Measurements from ENCODE around the gene WDR59. TPM values are rescaled to one million over a fixed set of nuclear protein-coding genes. Genes with fewer than 3 reads are reported as not detected.
"Not testable (repeated sequence)": the region's sequence is repeated elsewhere in the genome, so short reads cannot be mapped to it uniquely, and the experiment has no call there.

Gene WDR59
- total RNA-seq, 2 donors from 2014 or later: 105 to 110 TPM

GRCh38 chr16:75019586-75019985 lies 34.7 kb upstream of the WDR59 start:
- DNase-seq: no peak
- H3K27me3 ChIP-seq (ENCODE audit: control insufficient read depth, insufficient read depth, low read length, poor library complexity, severe bottlenecking): no peaks in the 10 kb centered on the region
- peaks cover 22% of the 10 kb centered on the region for H3K9me3 ChIP-seq (ENCODE audit: control insufficient read depth, low read length)
- Mint-ChIP-seq H3K4me3 (no peak overlapping the region), H3K9me3 (peaks cover 31% of the 10 kb centered on the region), H3K4me1 (peaks cover 7% of the 10 kb centered on the region), H3K27me3 (ENCODE audit: insufficient read depth) (no peaks in the 10 kb centered on the region), H3K27ac (no peak overlapping the region), H3K36me3 (ENCODE audit: low read depth) (peaks cover 35% of the 10 kb centered on the region)
- TF ChIP-seq, protein P1, sequence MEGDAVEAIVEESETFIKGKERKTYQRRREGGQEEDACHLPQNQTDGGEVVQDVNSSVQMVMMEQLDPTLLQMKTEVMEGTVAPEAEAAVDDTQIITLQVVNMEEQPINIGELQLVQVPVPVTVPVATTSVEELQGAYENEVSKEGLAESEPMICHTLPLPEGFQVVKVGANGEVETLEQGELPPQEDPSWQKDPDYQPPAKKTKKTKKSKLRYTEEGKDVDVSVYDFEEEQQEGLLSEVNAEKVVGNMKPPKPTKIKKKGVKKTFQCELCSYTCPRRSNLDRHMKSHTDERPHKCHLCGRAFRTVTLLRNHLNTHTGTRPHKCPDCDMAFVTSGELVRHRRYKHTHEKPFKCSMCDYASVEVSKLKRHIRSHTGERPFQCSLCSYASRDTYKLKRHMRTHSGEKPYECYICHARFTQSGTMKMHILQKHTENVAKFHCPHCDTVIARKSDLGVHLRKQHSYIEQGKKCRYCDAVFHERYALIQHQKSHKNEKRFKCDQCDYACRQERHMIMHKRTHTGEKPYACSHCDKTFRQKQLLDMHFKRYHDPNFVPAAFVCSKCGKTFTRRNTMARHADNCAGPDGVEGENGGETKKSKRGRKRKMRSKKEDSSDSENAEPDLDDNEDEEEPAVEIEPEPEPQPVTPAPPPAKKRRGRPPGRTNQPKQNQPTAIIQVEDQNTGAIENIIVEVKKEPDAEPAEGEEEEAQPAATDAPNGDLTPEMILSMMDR (conservative IDR thresholded peaks at IDR 0.05): no peak
- no peaks in the 10 kb centered on the region for H3K4me1 ChIP-seq (ENCODE audit: control insufficient read depth, insufficient read depth, low read length)
- no peak overlapping the region for H3K9ac ChIP-seq (ENCODE audit: extremely low read depth, low read length, poor library complexity, severe bottlenecking)
- no peak overlapping the region for H3K4me3 ChIP-seq (ENCODE audit: low read length)
- H3K27ac ChIP-seq (ENCODE audit: low read depth, low read length): no peak overlapping the region
- WGBS, 2 experiments (ENCODE audit: insufficient coverage in 1 of 2, insufficient read length in 1 of 2): 93 to 100% methylated on average over 2 to 6 of the region's 7 CpGs
- H3K36me3 ChIP-seq (ENCODE audit: control insufficient read depth, insufficient read depth, low read length): peaks cover 20% of the 10 kb centered on the region

- Mint-ChIP-seq H3K27me3 (ENCODE audit: insufficient read depth) (no peaks in the 10 kb centered on the region), H3K36me3 (ENCODE audit: low read depth) (peaks cover 35% of the 10 kb centered on the region), H3K4me3 (no peak overlapping the region), H3K27ac (no peak overlapping the region), H3K4me1 (peaks cover 2% of the 10 kb centered on the region), H3K9me3 (peaks cover 31% of the 10 kb centered on the region)
- DNase-seq: no peak
- no peak overlapping the region for H3K27ac ChIP-seq (ENCODE audit: low read depth, low read length)
- H3K9ac ChIP-seq (ENCODE audit: extremely low read depth, low read length, poor library complexity, severe bottlenecking): no peak overlapping the region
- no peak overlapping the region for H3K4me3 ChIP-seq (ENCODE audit: low read length)
- H3K4me1 ChIP-seq (ENCODE audit: control insufficient read depth, insufficient read depth, low read length): no peaks in the 10 kb centered on the region
- H3K9me3 ChIP-seq (ENCODE audit: control insufficient read depth, low read length): peaks cover 22% of the 10 kb centered on the region
- H3K27me3 ChIP-seq (ENCODE audit: control insufficient read depth, insufficient read depth, low read length, poor library complexity, severe bottlenecking): no peaks in the 10 kb centered on the region
- TF ChIP-seq, protein P1 (conservative IDR thresholded peaks at IDR 0.05): no peak
- peaks cover 20% of the 10 kb centered on the region for H3K36me3 ChIP-seq (ENCODE audit: control insufficient read depth, insufficient read depth, low read length)
- 88 to 94% methylated on average over 7 to 8 of the region's 8 CpGs for WGBS, 2 experiments (ENCODE audit: insufficient coverage in 1 of 2, insufficient read length in 1 of 2)
These were observed 34.1 kb upstream of the WDR59 start for GRCh38 chr16:75019007-75019406.

DNA sequence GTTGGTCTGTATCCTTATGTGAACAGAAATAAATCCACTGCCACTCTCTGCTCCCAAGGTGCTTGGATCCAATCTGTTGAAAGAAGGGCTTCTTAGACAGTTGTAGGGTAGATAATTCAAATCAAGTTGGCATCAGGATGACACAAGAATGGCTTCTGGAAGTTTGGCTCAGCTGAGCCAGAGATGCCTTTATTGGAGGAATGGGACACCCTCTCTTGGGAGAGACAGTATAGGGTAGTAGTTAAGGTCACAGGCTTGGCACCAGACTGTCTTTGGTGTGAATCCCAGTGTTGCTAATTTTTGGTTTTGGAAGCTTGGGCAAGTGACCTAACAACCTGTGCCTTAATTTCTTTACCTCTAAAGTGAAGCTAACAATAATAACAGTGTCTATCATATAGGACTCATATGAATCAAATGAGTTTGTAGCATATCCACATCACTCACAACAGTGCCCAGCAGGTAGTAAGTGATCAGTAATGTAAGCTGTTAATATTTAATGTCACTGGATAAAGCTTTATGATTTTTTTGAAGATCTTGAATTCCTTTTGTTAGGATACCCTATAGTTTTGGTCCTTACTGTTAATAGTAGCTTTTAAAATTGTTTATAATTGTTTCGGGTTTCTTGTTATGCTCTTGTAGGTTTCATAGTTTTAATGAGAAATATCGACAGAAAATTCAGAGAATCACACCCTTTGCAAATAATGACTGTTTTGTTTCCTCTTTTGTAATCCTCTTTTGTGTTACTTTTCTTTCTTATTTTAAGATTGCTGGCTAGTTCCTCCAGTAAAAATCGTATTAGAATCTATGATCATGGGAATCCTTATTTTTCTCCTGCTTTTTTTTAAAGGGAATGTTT lies 33.0 kb upstream of the WDR59 start:
- Mint-ChIP-seq H3K9me3 (peaks cover 31% of the 10 kb centered on the region), H3K27me3 (ENCODE audit: insufficient read depth) (no peaks in the 10 kb centered on the region), H3K4me3 (no peak overlapping the region), H3K36me3 (ENCODE audit: low read depth) (peaks cover 31% of the 10 kb centered on the region), H3K27ac (peak overlapping the region; percentile 20), H3K4me1 (peaks cover 2% of the 10 kb centered on the region)
- TF ChIP-seq, protein P1 (conservative IDR thresholded peaks at IDR 0.05): no peak
- DNase-seq: no peak
- no peaks in the 10 kb centered on the region for H3K4me1 ChIP-seq (ENCODE audit: control insufficient read depth, insufficient read depth, low read length)
- 93% methylated on average over 3 of the region's 3 CpGs; no CpG with 5 or more reads in 1 of the 2 experiments for WGBS, 2 experiments (ENCODE audit: insufficient coverage in 1 of 2, insufficient read length in 1 of 2)
- no peak overlapping the region for H3K9ac ChIP-seq (ENCODE audit: extremely low read depth, low read length, poor library complexity, severe bottlenecking)
- H3K9me3 ChIP-seq (ENCODE audit: control insufficient read depth, low read length): peaks cover 22% of the 10 kb centered on the region
- no peaks in the 10 kb centered on the region for H3K27me3 ChIP-seq (ENCODE audit: control insufficient read depth, insufficient read depth, low read length, poor library complexity, severe bottlenecking)
- H3K36me3 ChIP-seq (ENCODE audit: control insufficient read depth, insufficient read depth, low read length): peaks cover 16% of the 10 kb centered on the region
- no peak overlapping the region for H3K27ac ChIP-seq (ENCODE audit: low read depth, low read length)
- H3K4me3 ChIP-seq (ENCODE audit: low read length): no peak overlapping the region

GRCh38 chr16:75016451-75017081 lies 31.6 kb upstream of the WDR59 start:
- H3K27me3 ChIP-seq (ENCODE audit: control insufficient read depth, insufficient read depth, low read length, poor library complexity, severe bottlenecking); H3K27me3 Mint-ChIP-seq (ENCODE audit: insufficient read depth); H3K4me3 Mint-ChIP-seq; H3K9ac ChIP-seq (ENCODE audit: extremely low read depth, low read length, poor library complexity, severe bottlenecking); H3K4me1 Mint-ChIP-seq; H3K4me1 ChIP-seq (ENCODE audit: control insufficient read depth, insufficient read depth, low read length); H3K4me3 ChIP-seq (ENCODE audit: low read length); DNase-seq; H3K27ac Mint-ChIP-seq; H3K27ac ChIP-seq (ENCODE audit: low read depth, low read length): not testable (repeated sequence)
- Histone ChIP-seq H3K36me3 (ENCODE audit: control insufficient read depth, insufficient read depth, low read length) (peaks cover 12% of the 10 kb centered on the region), H3K9me3 (ENCODE audit: control insufficient read depth, low read length) (peaks cover 21% of the 10 kb centered on the region)
- Mint-ChIP-seq H3K36me3 (ENCODE audit: low read depth) (peaks cover 23% of the 10 kb centered on the region), H3K9me3 (peaks cover 23% of the 10 kb centered on the region)
- WGBS, 2 experiments (ENCODE audit: insufficient coverage in 1 of 2, insufficient read length in 1 of 2): 90 to 93% methylated on average over 7 to 12 of the region's 12 CpGs
